ENCODE results near the gene FALEC. TPM values are rescaled to one million over a fixed set of nuclear protein-coding genes. Genes with fewer than 3 reads are reported as not detected.

FALEC gene
- under 1 TPM in 1 of 2 experiments, not detected in 1; 0.64 TPM for total RNA-seq

- Mint-ChIP-seq H3K4me3 (peak within 1 kb of the TSS; percentile 81), H3K9me3 (no peaks in the 10 kb centered on the region), H3K27ac (peak within 1 kb of the TSS; percentile 68), H3K4me1 (peaks cover 19% of the 10 kb centered on the region), H3K27me3 (no peaks in the 10 kb centered on the region), H3K36me3 (ENCODE audit: low read depth) (no peaks in the 10 kb centered on the region)
- ChIA-PET CTCF (interaction anchor here (0.6 to 4.1 kb wide), 13 partner anchors 8 to 350 kb away, joined by 3 to 16 read pairs (median 4); partner anchors contain the start of genes ECM1 and RPRD2), POLR2A (interaction anchor here (0.5 to 0.9 kb wide), 3 partner anchors 33 to 153 kb away, joined by 4 to 7 read pairs (median 6); no protein-coding TSS in a partner anchor)
- peak; percentile 91 for DNase-seq
Measured at GRCh38 chr1:150515328-150516049, at the start of gene FALEC. TSS of gene FALEC (plus strand) at chr1:150515752.

- no peak for DNase-seq
- Mint-ChIP-seq H3K4me3 (no peak overlapping the region), H3K4me1 (peaks cover 4% of the 10 kb centered on the region), H3K36me3 (ENCODE audit: low read depth) (peaks cover 36% of the 10 kb centered on the region), H3K9me3 (no peaks in the 10 kb centered on the region), H3K27me3 (no peaks in the 10 kb centered on the region), H3K27ac (no peak overlapping the region)
- CTCF ChIA-PET: no interaction called here
- POLR2A ChIA-PET: no interaction called here
Measured at GRCh38 chr1:150466964-150467363, 48.6 kb upstream of the FALEC start.

- Mint-ChIP-seq H3K4me1 (peaks cover 2% of the 10 kb centered on the region), H3K27me3 (no peaks in the 10 kb centered on the region), H3K9me3 (no peaks in the 10 kb centered on the region), H3K36me3 (ENCODE audit: low read depth) (peaks cover 40% of the 10 kb centered on the region), H3K27ac (no peak overlapping the region), H3K4me3 (no peak overlapping the region)
- POLR2A ChIA-PET: no interaction called here
- no peak for DNase-seq
- CTCF ChIA-PET: interaction anchor here (1.0 kb wide), 2 partner anchors 22 to 91 kb away, joined by 3 to 4 read pairs; no protein-coding TSS in a partner anchor
Measured at GRCh38 chr1:150469291-150469690, 46.3 kb upstream of the FALEC start.

- Mint-ChIP-seq H3K9me3 (no peaks in the 10 kb centered on the region), H3K4me1 (no peaks in the 10 kb centered on the region), H3K27me3 (no peaks in the 10 kb centered on the region), H3K27ac (no peak overlapping the region), H3K4me3 (no peak overlapping the region), H3K36me3 (ENCODE audit: low read depth) (peaks cover 27% of the 10 kb centered on the region)
- ChIA-PET POLR2A (no interaction called here), CTCF (interaction anchor here (1.1 kb wide), 1 partner anchor 15 kb away, joined by 3 read pairs; no protein-coding TSS in a partner anchor)
- no peak for DNase-seq
Measured at GRCh38 chr1:150472601-150473200, 42.9 kb upstream of the FALEC start.

- Mint-ChIP-seq H3K9me3 (no peaks in the 10 kb centered on the region), H3K36me3 (ENCODE audit: low read depth) (peaks cover 27% of the 10 kb centered on the region), H3K4me1 (no peaks in the 10 kb centered on the region), H3K27ac (no peak overlapping the region), H3K4me3 (no peak overlapping the region), H3K27me3 (peaks cover 2% of the 10 kb centered on the region)
- ChIA-PET POLR2A (no interaction called here), CTCF (no interaction called here)
- DNase-seq: no peak
Measured at GRCh38 chr1:150473659-150474058, 41.9 kb upstream of the FALEC start.

- H3K27me3 Mint-ChIP-seq: peaks cover 4% of the 10 kb centered on the region
- H3K9me3 Mint-ChIP-seq: no peaks in the 10 kb centered on the region
- ChIA-PET POLR2A (no interaction called here), CTCF (no interaction called here)
- peaks cover 27% of the 10 kb centered on the region for H3K36me3 Mint-ChIP-seq (ENCODE audit: low read depth)
- no peak overlapping the region for H3K27ac Mint-ChIP-seq
- no peak for DNase-seq
- no peaks in the 10 kb centered on the region for H3K4me1 Mint-ChIP-seq
- no peak overlapping the region for H3K4me3 Mint-ChIP-seq
Measured at GRCh38 chr1:150474869-150475268, 40.7 kb upstream of the FALEC start.

- peaks cover 5% of the 10 kb centered on the region for H3K27me3 Mint-ChIP-seq
- CTCF ChIA-PET: no interaction called here
- DNase-seq: no peak
- POLR2A ChIA-PET: no interaction called here
- H3K4me1 Mint-ChIP-seq: no peaks in the 10 kb centered on the region
- H3K27ac Mint-ChIP-seq: no peak overlapping the region
- H3K36me3 Mint-ChIP-seq (ENCODE audit: low read depth): peaks cover 10% of the 10 kb centered on the region
- no peaks in the 10 kb centered on the region for H3K9me3 Mint-ChIP-seq
- no peak overlapping the region for H3K4me3 Mint-ChIP-seq
Measured at GRCh38 chr1:150476754-150477153, 38.8 kb upstream of the FALEC start.

GRCh38 chr1:150477320-150477719 lies 38.2 kb upstream of the FALEC start:
- CTCF ChIA-PET: no interaction called here
- Mint-ChIP-seq H3K36me3 (ENCODE audit: low read depth) (peaks cover 4% of the 10 kb centered on the region), H3K27ac (no peak overlapping the region), H3K9me3 (no peaks in the 10 kb centered on the region), H3K4me3 (no peak overlapping the region), H3K27me3 (peaks cover 5% of the 10 kb centered on the region), H3K4me1 (no peaks in the 10 kb centered on the region)
- POLR2A ChIA-PET: no interaction called here
- DNase-seq: no peak

- Mint-ChIP-seq H3K9me3 (no peaks in the 10 kb centered on the region), H3K27ac (no peak overlapping the region), H3K27me3 (peaks cover 5% of the 10 kb centered on the region), H3K4me3 (no peak overlapping the region), H3K36me3 (ENCODE audit: low read depth) (peaks cover 2% of the 10 kb centered on the region), H3K4me1 (no peaks in the 10 kb centered on the region)
- no peak for DNase-seq
- ChIA-PET CTCF (no interaction called here), POLR2A (no interaction called here)
Measured at GRCh38 chr1:150477733-150478132, 37.8 kb upstream of the FALEC start.

GRCh38 chr1:150479370-150479769 lies 36.2 kb upstream of the FALEC start:
- Mint-ChIP-seq H3K27ac (peak overlapping the region; percentile 13), H3K36me3 (ENCODE audit: low read depth) (no peaks in the 10 kb centered on the region), H3K27me3 (peaks cover 5% of the 10 kb centered on the region), H3K4me1 (no peaks in the 10 kb centered on the region), H3K9me3 (no peaks in the 10 kb centered on the region), H3K4me3 (no peak overlapping the region)
- DNase-seq: no peak
- CTCF ChIA-PET: interaction anchor here (0.7 kb wide), 1 partner anchor 181 kb away, joined by 3 read pairs; no protein-coding TSS in a partner anchor
- POLR2A ChIA-PET: no interaction called here

GRCh38 chr1:150479927-150480352 lies 35.6 kb upstream of the FALEC start:
- Mint-ChIP-seq H3K9me3 (no peaks in the 10 kb centered on the region), H3K4me3 (no peak overlapping the region), H3K36me3 (ENCODE audit: low read depth) (no peaks in the 10 kb centered on the region), H3K27me3 (peaks cover 5% of the 10 kb centered on the region), H3K4me1 (no peaks in the 10 kb centered on the region), H3K27ac (no peak overlapping the region)
- no peak for DNase-seq
- ChIA-PET POLR2A (no interaction called here), CTCF (interaction anchor here (0.6 to 0.7 kb wide), 3 partner anchors 32 to 181 kb away, joined by 3 to 7 read pairs (median 3); no protein-coding TSS in a partner anchor)

GRCh38 chr1:150484431-150484830 lies 31.1 kb upstream of the FALEC start:
- Mint-ChIP-seq H3K4me1 (peaks cover 22% of the 10 kb centered on the region), H3K9me3 (no peaks in the 10 kb centered on the region), H3K27ac (no peak overlapping the region), H3K36me3 (ENCODE audit: low read depth) (peaks cover 7% of the 10 kb centered on the region), H3K4me3 (no peak overlapping the region), H3K27me3 (peaks cover 3% of the 10 kb centered on the region)
- POLR2A ChIA-PET: no interaction called here
- no peak for DNase-seq
- CTCF ChIA-PET: interaction anchor here (1.1 to 1.4 kb wide), 2 partner anchors 17 to 76 kb away, joined by 3 read pairs; no protein-coding TSS in a partner anchor

- no peak for DNase-seq
- H3K27ac Mint-ChIP-seq: no peak overlapping the region
Measured at GRCh38 chr1:150484861-150485260, 30.7 kb upstream of the FALEC start.

More at GRCh38 chr1:150484861-150485260, 30.7 kb upstream of the FALEC start:
- ChIA-PET CTCF (interaction anchor here (1.1 to 1.4 kb wide), 2 partner anchors 17 to 76 kb away, joined by 3 read pairs; no protein-coding TSS in a partner anchor), POLR2A (no interaction called here)
- Mint-ChIP-seq H3K4me3 (no peak overlapping the region), H3K9me3 (no peaks in the 10 kb centered on the region), H3K27me3 (peaks cover 1% of the 10 kb centered on the region), H3K4me1 (peaks cover 22% of the 10 kb centered on the region), H3K36me3 (ENCODE audit: low read depth) (peaks cover 8% of the 10 kb centered on the region)

Data from activated CD4-positive, alpha-beta T cell treated with anti-CD3 and anti-CD28 coated beads, Interleukin-2, amount 10 ng/mL, durations not matched to agents 7 days and 5 days (primary cell).